COR-L47 (cell line): ENCODE measurements around the gene MYL1.

Experiments
- DNase-seq: peaks from one replicate; lab custom pipeline; 2025; lab: John Stamatoyannopoulos, UW

The MYL1 gene

GRCh38 chr2:210315015-210315788 is at the start of gene MYL1:
Gene MYL1 (minus strand): TSS chr2:210315174. CDS start chr2:210315042, 132 bp downstream.
- DNase-seq: no peak

GRCh38 chr2:210363876-210364275 is 48.9 kb upstream of the MYL1 start:
- DNase-seq: no peak

- peak; percentile 0 for DNase-seq
Measured at GRCh38 chr2:210363261-210363660, 48.3 kb upstream of the MYL1 start.

- no peak for DNase-seq
Measured at GRCh38 chr2:210360412-210360811, 45.4 kb upstream of the MYL1 start.

GRCh38 chr2:210356944-210357343 is 42.0 kb upstream of the MYL1 start:
- DNase-seq: no peak

GRCh38 chr2:210337159-210337558 is 22.2 kb upstream of the MYL1 start:
- DNase-seq: no peak

- DNase-seq: no peak
Measured at GRCh38 chr2:210324906-210325305, 9.9 kb upstream of the MYL1 start.

- no peak for DNase-seq
Measured at GRCh38 chr2:210324458-210324857, 9.5 kb upstream of the MYL1 start.

- DNase-seq: no peak
Measured at GRCh38 chr2:210323003-210323402, 8.0 kb upstream of the MYL1 start.

GRCh38 chr2:210318891-210319290 is 3.9 kb upstream of the MYL1 start:
- DNase-seq: no peak

GRCh38 chr2:210318486-210318885 is 3.5 kb upstream of the MYL1 start:
- DNase-seq: no peak

GRCh38 chr2:210310550-210310949 is 4.4 kb downstream of the MYL1 start:
- DNase-seq: no peak

- no peak for DNase-seq
Measured at GRCh38 chr2:210309548-210310233, 5.3 kb downstream of the MYL1 start.

- no peak for DNase-seq
Measured at GRCh38 chr2:210303498-210303897, 11.5 kb downstream of the MYL1 start.

- DNase-seq: no peak
Measured at GRCh38 chr2:210302326-210302725, 12.6 kb downstream of the MYL1 start.

- DNase-seq: no peak
Measured at GRCh38 chr2:210299866-210300373, 15.1 kb downstream of the MYL1 start.

- DNase-seq: no peak
Measured at GRCh38 chr2:210288408-210288807, 26.6 kb downstream of the MYL1 start.

GRCh38 chr2:210287301-210287700 is 27.7 kb downstream of the MYL1 start:
- no peak for DNase-seq

GRCh38 chr2:210286123-210286680 is 28.8 kb downstream of the MYL1 start:
- DNase-seq: no peak

GRCh38 chr2:210277133-210277532 is 37.8 kb downstream of the MYL1 start:
- DNase-seq: no peak

- no peak for DNase-seq
Measured at GRCh38 chr2:210271300-210271699, 43.7 kb downstream of the MYL1 start.

- no peak for DNase-seq
Measured at GRCh38 chr2:210269148-210269547, 45.8 kb downstream of the MYL1 start.

GRCh38 chr2:210268281-210268680 is 46.7 kb downstream of the MYL1 start:
- no peak for DNase-seq
